NCI-H2081 treated with DMSO at 0.1 percent for 48 hours (cell line): ENCODE data around the gene PRKCSH.
A peak's percentile ranks its signal among the peaks of the same experiment; 100 is the strongest.
"Not testable (repeated sequence)": the region's sequence is repeated elsewhere in the genome, so short reads cannot be mapped to it uniquely, and the experiment has no call there.

ENCODE experiments used
- DNase-seq: peaks from one replicate; lab custom pipeline; 2025; lab: John Stamatoyannopoulos, UW

The PRKCSH gene

GRCh38 chr19:11435057-11435832 is at the start of gene PRKCSH, which contains the start of gene ODAD3:
Gene PRKCSH (plus strand): TSS chr19:11435635. CDS start chr19:11436118, 483 bp downstream.
Gene ODAD3 (minus strand): TSS chr19:11435121. CDS start chr19:11435016, 105 bp downstream.
- peak; percentile 98 for DNase-seq

- DNase-seq = no peak
Observed at GRCh38 chr19:11387162-11388034, 48.0 kb upstream of the PRKCSH start.

GRCh38 chr19:11390359-11390758 is 45.1 kb upstream of the PRKCSH start:
- no peak for DNase-seq

DNA sequence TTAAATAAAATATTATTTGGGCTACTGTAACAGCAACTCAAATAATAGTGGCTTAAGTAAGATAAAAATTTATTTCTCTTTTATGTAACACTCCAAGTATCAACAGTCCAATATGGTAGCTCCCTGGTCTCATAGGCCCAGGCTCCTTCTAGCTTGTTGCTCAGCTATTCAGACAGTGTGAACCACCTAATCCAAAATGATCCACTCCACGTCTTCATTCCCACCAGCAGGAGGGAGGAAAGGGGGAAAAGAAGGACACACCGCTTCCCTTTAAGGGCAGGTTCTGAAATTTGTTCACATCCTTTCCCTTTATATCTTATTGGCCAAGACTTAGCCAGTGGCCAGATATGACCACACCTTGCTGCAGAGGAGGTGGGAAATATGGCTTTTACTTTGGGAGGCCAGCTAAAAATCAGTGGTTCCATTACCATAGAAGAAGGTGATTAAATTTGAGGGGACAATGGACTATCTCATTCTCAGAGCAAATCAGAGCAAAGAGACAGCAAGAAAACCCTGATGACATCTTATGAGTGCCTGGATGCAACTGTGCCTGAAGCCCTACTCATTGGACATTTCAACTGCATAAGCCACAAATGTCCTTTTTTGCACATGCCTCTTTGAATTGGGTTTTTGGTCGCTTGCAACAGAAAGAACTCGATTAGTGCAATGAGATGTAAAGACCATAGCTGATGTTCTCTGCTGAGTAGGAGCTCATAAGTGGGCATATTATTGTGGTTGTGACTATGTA is 44.3 kb upstream of the PRKCSH start:
- no peak for DNase-seq

GRCh38 chr19:11397089-11397610 is 38.3 kb upstream of the PRKCSH start:
- no peak for DNase-seq

DNA sequence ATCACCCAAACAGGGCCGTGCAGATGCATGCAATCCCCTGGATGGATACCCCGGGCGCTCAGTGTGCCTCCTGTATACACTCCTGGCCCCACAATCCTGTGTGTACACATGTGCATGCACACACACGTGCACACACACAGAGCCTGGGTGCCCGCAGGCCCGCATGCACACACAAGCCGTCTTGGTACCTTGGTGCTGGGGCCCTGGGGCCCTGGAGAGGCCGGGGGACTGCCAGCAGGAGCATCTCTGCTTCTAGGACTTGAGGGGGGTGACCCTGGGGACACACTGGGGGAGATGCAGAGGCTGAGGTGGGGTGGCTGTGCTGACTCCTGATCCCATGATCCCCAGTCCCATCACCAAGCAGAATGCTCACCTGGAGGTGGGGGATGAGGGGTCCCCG is 35.8 kb upstream of the PRKCSH start:
- DNase-seq = no peak

GRCh38 chr19:11400798-11401197 is 34.6 kb upstream of the PRKCSH start:
- no peak for DNase-seq

DNA sequence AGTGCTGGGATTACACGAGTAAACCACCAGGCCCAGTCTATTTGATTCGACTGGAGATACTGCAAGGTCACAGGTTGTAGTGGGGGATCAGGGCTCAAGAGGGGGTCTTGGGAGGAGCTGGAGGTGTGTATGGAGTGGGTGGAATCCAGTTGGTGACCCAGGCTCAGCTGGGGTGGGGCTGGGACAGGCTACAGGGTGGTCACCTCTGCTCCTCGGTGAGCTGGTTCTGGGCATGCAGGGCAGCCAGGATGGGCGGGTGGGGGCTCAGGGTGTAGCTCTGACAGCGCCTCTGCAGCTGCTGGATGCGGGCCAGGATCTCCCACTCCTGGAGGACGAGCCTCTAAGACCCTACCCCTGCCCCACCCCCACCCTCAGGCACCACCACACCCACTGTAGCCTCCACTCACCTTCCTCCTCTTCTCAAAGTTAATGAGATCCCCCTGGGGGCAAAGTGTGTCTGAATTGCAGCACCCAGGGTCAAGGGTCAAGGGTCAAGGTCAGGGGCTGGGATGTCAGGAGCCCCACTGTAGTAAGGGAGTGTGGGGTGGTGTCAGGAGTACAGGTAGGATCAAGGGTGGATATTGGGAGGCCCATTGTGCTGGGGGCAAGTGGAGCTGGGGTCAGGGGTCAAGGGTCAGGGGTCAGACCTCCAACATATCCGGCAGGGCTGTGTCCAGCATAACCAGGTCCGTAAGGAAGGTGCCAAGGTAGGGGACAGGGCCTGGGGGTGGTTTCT is 33.5 kb upstream of the PRKCSH start:
- no peak for DNase-seq

- DNase-seq = no peak
Observed at GRCh38 chr19:11404588-11405222, 30.7 kb upstream of the PRKCSH start.

DNA sequence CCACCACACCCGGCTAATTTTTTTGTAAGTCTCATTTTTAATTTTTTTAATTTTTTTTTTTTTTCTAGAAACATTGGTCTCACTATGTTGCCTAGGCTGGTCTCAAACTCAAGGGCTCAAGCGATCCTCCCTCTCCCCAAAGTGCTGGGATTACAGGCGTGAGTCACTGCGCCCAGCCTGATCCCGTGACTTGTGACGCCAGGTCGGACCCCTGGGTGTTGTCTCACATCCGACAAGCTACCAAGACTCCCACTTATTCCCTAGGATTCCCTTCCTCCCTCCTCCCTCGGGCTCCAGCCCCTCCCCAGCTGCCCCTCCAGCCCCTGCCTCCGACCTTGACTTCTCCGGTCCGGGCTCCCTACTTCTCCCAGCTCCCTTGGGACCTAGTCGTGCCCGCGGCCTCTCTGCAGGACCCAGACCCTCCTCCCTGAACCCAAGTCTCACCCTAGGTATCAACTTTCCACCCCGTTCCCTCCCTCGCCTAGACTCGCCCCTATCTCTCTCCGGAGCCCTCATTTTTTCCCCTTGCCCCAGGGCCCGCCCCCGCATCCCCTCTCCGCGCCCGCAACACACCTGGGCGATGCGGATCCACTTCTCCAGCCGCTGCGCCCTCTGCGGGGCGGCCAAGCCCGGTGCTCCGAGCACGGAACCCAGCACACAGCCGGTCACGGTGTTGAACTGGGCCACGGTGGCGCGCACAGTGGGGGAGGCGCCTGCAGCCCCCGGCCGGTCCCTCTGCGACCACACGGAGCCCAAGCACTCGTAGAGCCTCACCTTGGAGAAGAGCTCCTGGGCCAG is 29.4 kb upstream of the PRKCSH start:
- no peak for DNase-seq

GRCh38 chr19:11406703-11407236 is 28.7 kb upstream of the PRKCSH start:
- not testable (repeated sequence) for DNase-seq

- no peak for DNase-seq
Observed at GRCh38 chr19:11408591-11408990, 26.8 kb upstream of the PRKCSH start.

DNA sequence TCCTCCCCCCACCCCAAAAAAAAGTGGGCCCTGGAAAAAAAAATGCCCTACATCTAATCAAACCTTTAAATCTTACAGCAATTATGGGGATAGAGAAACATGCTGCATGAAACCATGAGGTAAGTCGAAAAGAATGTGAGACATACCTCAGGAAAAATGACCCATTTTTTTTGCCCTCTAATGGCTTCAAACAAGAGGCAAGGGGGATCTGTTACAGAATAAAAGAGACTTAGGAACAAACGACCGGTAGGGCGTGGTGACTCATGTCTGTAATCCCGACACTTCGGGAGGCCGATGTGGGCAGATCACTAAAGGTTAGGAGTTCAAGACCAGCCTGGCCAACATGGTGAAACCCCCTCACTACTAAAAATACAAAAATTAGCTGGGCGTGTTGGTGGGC is 24.8 kb upstream of the PRKCSH start:
- DNase-seq = no peak

DNA sequence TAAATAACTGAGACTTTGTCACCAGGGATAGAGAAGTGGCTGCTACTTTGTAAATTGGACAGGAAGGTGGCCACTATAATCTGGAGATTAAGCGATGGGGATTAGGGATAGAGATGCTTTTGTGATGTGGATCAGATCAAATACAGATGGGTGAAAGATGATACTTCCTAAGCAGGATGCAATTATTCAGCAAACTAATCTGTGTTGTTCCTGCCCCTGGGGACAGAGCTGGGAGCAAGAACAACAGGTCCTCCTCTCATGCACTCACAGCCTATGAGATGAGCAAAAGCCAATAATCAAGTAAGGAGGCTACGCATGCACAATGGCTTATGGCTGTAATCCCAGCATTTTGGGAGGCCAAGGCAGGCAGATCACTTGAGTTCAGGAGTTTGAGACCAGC is 20.9 kb upstream of the PRKCSH start:
- peak; percentile 13 for DNase-seq

GRCh38 chr19:11416346-11417052 is 18.9 kb upstream of the PRKCSH start:
- no peak for DNase-seq

GRCh38 chr19:11418094-11418548 is 17.3 kb upstream of the PRKCSH start:
- no peak for DNase-seq

DNA sequence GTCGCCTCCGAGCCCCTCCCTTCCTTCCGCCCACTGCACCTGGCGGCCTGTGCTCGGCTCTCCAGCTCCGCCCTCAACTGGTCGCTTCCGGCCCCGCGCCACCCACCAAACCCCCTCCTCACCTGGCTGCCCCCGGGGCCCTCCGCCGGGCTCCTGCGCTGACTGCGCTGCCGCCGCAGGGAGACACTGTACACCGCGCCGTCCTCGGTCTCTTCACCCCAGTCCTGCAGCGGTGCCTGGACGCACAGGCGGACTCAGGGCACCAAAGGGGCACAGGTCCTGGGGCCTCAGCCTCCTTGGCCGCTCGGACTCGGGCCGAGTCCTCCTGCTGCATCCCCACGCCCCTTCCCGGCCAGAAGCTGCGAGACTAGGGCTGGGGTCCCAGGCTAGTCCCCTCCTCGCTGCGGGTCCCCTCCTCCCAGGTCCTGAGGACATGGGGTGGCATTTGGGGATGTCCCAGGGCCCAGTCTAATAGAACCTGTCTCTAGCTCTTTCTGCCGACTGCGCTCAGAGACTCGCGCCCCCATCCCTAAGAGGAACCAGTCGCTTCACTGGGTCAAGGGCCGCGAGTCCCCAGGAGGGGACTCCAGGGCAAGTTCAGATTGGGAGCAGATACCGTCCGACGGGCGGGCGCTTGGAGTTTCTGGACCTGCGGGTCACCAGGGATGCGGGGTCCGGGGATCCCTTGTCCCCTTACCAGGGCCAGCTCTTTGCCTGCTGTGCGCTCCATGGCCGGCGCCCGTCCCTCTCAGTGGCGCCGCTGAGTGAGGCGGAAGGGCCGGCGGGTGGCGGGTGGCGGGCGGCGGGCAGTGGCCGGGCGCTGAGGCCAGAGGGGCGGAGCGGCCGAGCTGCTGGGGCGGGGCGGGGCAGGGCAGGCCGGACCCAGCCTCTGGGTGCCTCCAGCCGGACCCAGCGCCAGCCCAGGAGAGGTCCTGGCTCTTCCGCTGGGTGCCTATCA is 16.6 kb upstream of the PRKCSH start, which contains the start of gene RGL3:
TSS of gene RGL3 (minus strand) at position 766 of the 958 bp plus-strand sequence. CDS start at position 730, 36 bp downstream.
- DNase-seq = peak; percentile 3
